GM21786 (cell line): ENCODE measurements around the gene IRAG1.
A peak's percentile ranks its signal among the peaks of the same experiment; 100 is the strongest.

Source experiments
- ATAC-seq: cut with Tn5 transposase; IDR thresholded peaks from one replicate; pipeline ENCODE4 v1.9.1; 2021; ENCODE audit not compliant: unreplicated experiment

Gene IRAG1

GRCh38 chr11:10666556-10667520, 26.7 kb downstream of the IRAG1 start:
- ATAC-seq: no peak

- no peak for ATAC-seq
Measured at GRCh38 chr11:10664496-10664895, 29.1 kb downstream of the IRAG1 start.

GRCh38 chr11:10663990-10664389, 29.6 kb downstream of the IRAG1 start:
- ATAC-seq: no peak

GRCh38 chr11:10663365-10663764, 30.2 kb downstream of the IRAG1 start:
- no peak for ATAC-seq

GRCh38 chr11:10660323-10660722, 33.2 kb downstream of the IRAG1 start:
- no peak for ATAC-seq

GRCh38 chr11:10659339-10660216, 34.0 kb downstream of the IRAG1 start:
- ATAC-seq: no peak

- ATAC-seq: no peak
Measured at GRCh38 chr11:10658621-10659338, 34.8 kb downstream of the IRAG1 start.

- peak; percentile 56 for ATAC-seq
Measured at GRCh38 chr11:10657308-10658271, 36.0 kb downstream of the IRAG1 start.

- no peak for ATAC-seq
Measured at GRCh38 chr11:10655943-10656576, 37.5 kb downstream of the IRAG1 start.

GRCh38 chr11:10655227-10655626, 38.3 kb downstream of the IRAG1 start:
- ATAC-seq: no peak

GRCh38 chr11:10654811-10655150, 38.8 kb downstream of the IRAG1 start:
- no peak for ATAC-seq

- no peak for ATAC-seq
Measured at GRCh38 chr11:10653946-10654810, 39.4 kb downstream of the IRAG1 start.

- no peak for ATAC-seq
Measured at GRCh38 chr11:10653261-10653660, 40.3 kb downstream of the IRAG1 start.

GRCh38 chr11:10651656-10652361, 41.7 kb downstream of the IRAG1 start:
- no peak for ATAC-seq

- no peak for ATAC-seq
Measured at GRCh38 chr11:10650630-10651029, 42.9 kb downstream of the IRAG1 start.

GRCh38 chr11:10650166-10650565, 43.4 kb downstream of the IRAG1 start:
- no peak for ATAC-seq

- no peak for ATAC-seq
Measured at GRCh38 chr11:10648871-10649270, 44.7 kb downstream of the IRAG1 start.
